HepG2 (cell line): Measurements from ENCODE around the gene INTS4. TPM values are rescaled to one million over a fixed set of nuclear protein-coding genes. Genes with fewer than 3 reads are reported as not detected.

ENCODE experiments used
- ATAC-seq: fragments of 200-7000 bp; cut with Tn5 transposase; 3 replicates; pipeline ENCODE4 v1.9.1; 2020; ENCODE audit warnings: mild to moderate bottlenecking, moderate library complexity
- BruUV-seq: library from RNA; stranded (reverse); fragments of 400-500 nt; replicated peaks from 2 replicates; lab custom pipeline; 2021; lab: Mats Ljungman, UMichigan
- CTCF ChIA-PET: fragments of 300-600 bp; formaldehyde crosslinking; extraction: SDS; loops from one replicate; lab custom pipeline; 2021; ENCODE audit warnings: low total read pairs, inconsistent platforms, low intra/inter-chr PET ratio; lab: Yijun Ruan, JAX
- POLR2A ChIA-PET: fragments of 350-600 bp; sonication (Branson Sonifier 250); formaldehyde crosslinking; loops from one replicate; lab custom pipeline; 2020; ENCODE audit warnings: antibody characterized with exemption, inconsistent platforms; lab: Yijun Ruan, JAX
- DNase-seq: peaks from one replicate; pipeline ENCODE4 v3.0.0-alpha.2; 2015; ENCODE audit warnings: low spot score
- FAIRE-seq: peaks from 3 replicates; lab custom pipeline; 2011; peaks lifted over from hg19 to GRCh38; lab: Jason Lieb, UNC
- H2AFZ ChIP-seq: one replicate; pipeline ENCODE4 v1.6.1; 2011; ENCODE audit warnings: low read length, inconsistent platforms
- H3K27ac ChIP-seq: fragments of 300-600 bp; 3 replicates; pipeline ENCODE4 v1.8.0; 2011; ENCODE audit warnings: mixed run types, mild to moderate bottlenecking, mixed read lengths, low read length, inconsistent platforms; ENCODE audit not compliant: insufficient read depth; ENCODE audit errors: extremely low read length
- H3K27me3 ChIP-seq, 2 experiments: fragments of 200-600 bp in 1 of 2; 2 replicates in 1 of 2; 3 replicates in 1 of 2; pipeline versions ENCODE4 v1.6.0 to v1.8.0; 2011; ENCODE audit warnings: low read length in 2 of 2, mild to moderate bottlenecking in 2 of 2, moderate library complexity in 2 of 2, inconsistent platforms in 1 of 2; ENCODE audit not compliant: insufficient read depth in 2 of 2, control insufficient read depth in 1 of 2
- H3K36me3 ChIP-seq, 2 experiments: fragments of 200-600 bp in 1 of 2; replicated peaks in 1 of 2; 2 replicates in 1 of 2; 3 replicates in 1 of 2; pipeline versions ENCODE4 v1.5.1 to v1.8.0; 2011; ENCODE audit warnings: low read length in 2 of 2, inconsistent platforms in 1 of 2; ENCODE audit not compliant: insufficient read depth in 2 of 2, control insufficient read depth in 1 of 2
- H3K4me1 ChIP-seq: 2 replicates; pipeline ENCODE4 v1.5.1; 2012; ENCODE audit warnings: low read length, inconsistent platforms; ENCODE audit not compliant: insufficient read depth
- H3K4me2 ChIP-seq: 2 replicates; pipeline ENCODE4 v1.6.0; 2011; ENCODE audit warnings: low read depth, low read length, inconsistent platforms
- H3K4me3 ChIP-seq, 3 experiments: fragments of 200-600 bp in 1 of 3; sonication (generic), shearing (Covaris generic) in 1 of 3; replicated peaks in 1 of 3; 2 replicates each; pipeline ENCODE4 v1.5.1; 2011 to 2016; ENCODE audit warnings: low read length in 3 of 3, inconsistent platforms in 2 of 3, low read depth in 2 of 3, mild to moderate bottlenecking in 2 of 3, control low read depth in 1 of 3, mixed read lengths in 1 of 3; ENCODE audit not compliant: insufficient read depth in 1 of 3
- H3K79me2 ChIP-seq: one replicate; pipeline ENCODE4 v1.6.1; 2011; ENCODE audit warnings: low read length, inconsistent platforms; ENCODE audit not compliant: insufficient read depth
- H3K9ac ChIP-seq: 2 replicates; pipeline ENCODE4 v1.6.0; 2011; ENCODE audit warnings: mild to moderate bottlenecking, low read depth, low read length, inconsistent platforms; ENCODE audit not compliant: insufficient read depth
- H3K9me3 ChIP-seq: 2 replicates; pipeline ENCODE4 v1.5.1; 2012; ENCODE audit warnings: mild to moderate bottlenecking, low read length
- H4K20me1 ChIP-seq: 2 replicates; pipeline ENCODE4 v1.6.0; 2011; ENCODE audit warnings: inconsistent platforms, mild to moderate bottlenecking, low read length, moderate library complexity; ENCODE audit not compliant: insufficient read depth
- CREB1 ChIP-seq, 2 experiments: fragments of 450-650 bp in 1 of 2; IDR thresholded peaks; 2 replicates each; pipeline ENCODE4 v1.6.1; 2016 to 2017; ENCODE audit warnings: control low read depth in 1 of 2, mild to moderate bottlenecking in 1 of 2, missing compliant biosample characterization in 1 of 2, missing genetic modification characterization in 1 of 2
- CREBL2 ChIP-seq: sonication (generic); formaldehyde crosslinking; IDR thresholded peaks from 2 replicates; pipeline ENCODE4 v1.8.1; 2023; ENCODE audit warnings: missing genetic modification reagents, mild to moderate bottlenecking, borderline replicate concordance
- ERF ChIP-seq: IDR thresholded peaks from 2 replicates; pipeline ENCODE4 v1.6.1; 2018; ENCODE audit warnings: missing biosample characterization, missing genetic modification reagents
- HNF4A ChIP-seq: sonication (generic); formaldehyde crosslinking; IDR thresholded peaks from 2 replicates; pipeline ENCODE4 v1.4.0; 2020; ENCODE audit warnings: missing genetic modification reagents
- MAZ ChIP-seq, 2 experiments: sonication (generic) in 1 of 2; formaldehyde crosslinking in 1 of 2; IDR thresholded peaks; 2 replicates each; pipeline versions ENCODE4 v1.5.0 to v1.6.1; 2012 to 2020; ENCODE audit warnings: low read depth in 2 of 2, mild to moderate bottlenecking in 2 of 2, borderline replicate concordance in 1 of 2, improper control_type of control experiment in 1 of 2, low read length in 1 of 2, missing genetic modification reagents in 1 of 2, moderate library complexity in 1 of 2
- MYC ChIP-seq: sonication (generic); formaldehyde crosslinking; IDR thresholded peaks from 2 replicates; pipeline ENCODE4 v1.9.0; 2021; ENCODE audit warnings: missing genetic modification reagents, borderline replicate concordance
- NFATC3 ChIP-seq: sonication (generic); formaldehyde crosslinking; IDR thresholded peaks from 2 replicates; pipeline ENCODE4 v1.5.1; 2020; ENCODE audit warnings: mild to moderate bottlenecking, missing genetic modification reagents
- NONO ChIP-seq, 2 experiments: fragments of 450-650 bp in 1 of 2; sonication (generic) in 1 of 2; formaldehyde crosslinking in 1 of 2; IDR thresholded peaks in 1 of 2; conservative IDR thresholded peaks in 1 of 2; 2 replicates each; pipeline versions ENCODE4 v1.6.1 to v1.8.0; 2017 to 2022; ENCODE audit warnings: mild to moderate bottlenecking in 1 of 2, missing genetic modification reagents in 1 of 2, moderate library complexity in 1 of 2
- RBAK ChIP-seq: sonication (generic); formaldehyde crosslinking; IDR thresholded peaks from 2 replicates; pipeline ENCODE4 v1.5.1; 2020; ENCODE audit warnings: mild to moderate bottlenecking, missing genetic modification reagents
- SMC3 ChIP-seq: IDR thresholded peaks from 2 replicates; pipeline ENCODE4 v1.6.1; 2011; ENCODE audit warnings: low read length, improper control_type of control experiment
- YY1 ChIP-seq: IDR thresholded peaks from 2 replicates; pipeline ENCODE4 v1.6.1; 2011; ENCODE audit warnings: low read length, low read depth, moderate library complexity, mild to moderate bottlenecking; ENCODE audit not compliant: insufficient read depth, insufficient replicate concordance
- ZFX ChIP-seq: sonication (generic); formaldehyde crosslinking; IDR thresholded peaks from 2 replicates; pipeline ENCODE4 v1.4.0; 2020; ENCODE audit warnings: mild to moderate bottlenecking, low read depth, missing genetic modification reagents, moderate library complexity
- ZNF143 ChIP-seq: sonication (generic); formaldehyde crosslinking; IDR thresholded peaks from 2 replicates; pipeline ENCODE4 v1.4.0; 2020; ENCODE audit warnings: missing genetic modification reagents
- ZNF446 ChIP-seq: sonication (generic); formaldehyde crosslinking; IDR thresholded peaks from 2 replicates; pipeline ENCODE4 v1.5.0; 2020; ENCODE audit warnings: mild to moderate bottlenecking, missing genetic modification reagents
- ZNF614 ChIP-seq: IDR thresholded peaks from 2 replicates; pipeline ENCODE4 v1.6.1; 2018; ENCODE audit warnings: missing biosample characterization, missing genetic modification reagents, inconsistent platforms, borderline replicate concordance
- ZNF720 ChIP-seq: sonication (generic); formaldehyde crosslinking; IDR thresholded peaks from 2 replicates; pipeline ENCODE4 v1.4.0; 2020; ENCODE audit warnings: missing genetic modification reagents
- ZNF737 ChIP-seq: sonication (generic); formaldehyde crosslinking; IDR thresholded peaks from 2 replicates; pipeline ENCODE4 v1.5.0; 2020; ENCODE audit warnings: missing genetic modification reagents, mild to moderate bottlenecking, borderline replicate concordance
- ZSCAN21 ChIP-seq: sonication (generic); formaldehyde crosslinking; IDR thresholded peaks from 2 replicates; pipeline ENCODE4 v1.8.0; 2022; ENCODE audit warnings: mild to moderate bottlenecking, missing genetic modification reagents, moderate library complexity, borderline replicate concordance
- ZSCAN30 ChIP-seq: sonication (generic); formaldehyde crosslinking; IDR thresholded peaks from 2 replicates; pipeline ENCODE4 v1.5.0; 2020; ENCODE audit warnings: mild to moderate bottlenecking, missing genetic modification reagents
- WGBS: methylation state at CpG from one replicate; pipeline ENCODE4 v1.1.6; 2017; ENCODE audit warnings: low lambda C conversion rate; 5-methylcytosine and 5-hydroxymethylcytosine counted together
- in situ Hi-C: cut with HindIII; loops from 2 replicates; pipeline ENCODE4 v1.10.0; 2017; ENCODE audit warnings: low pct_unique_long_range_greater_than_20kb; ENCODE audit not compliant: extremely low pct_ligation_motif_present
- intact Hi-C: fragments of 100-400 bp; cut with micrococcal nuclease; formaldehyde crosslinking; loops from one replicate; pipeline ENCODE4 v1.10.0; 2022; ENCODE audit not compliant: unreplicated experiment
- polyA plus RNA-seq, 8 experiments: library from polyadenylated mRNA; depleted of rRNA in 3 of 8; stranded (reverse) in 7 of 8; unstranded in 1 of 8; fragments of >200 nt; fragmentation: Illumina TruSeq in 4 of 8; extraction: Trizol in 4 of 8; gene quantifications; 2 replicates each; pipeline versions ENCODE4 v1.2.1 to v1.2.3, GENCODE V29; 2011 to 2016; ENCODE audit warnings: low read depth in 4 of 8, missing spikeins in 1 of 8, mixed read lengths in 1 of 8; ENCODE audit not compliant: insufficient read depth in 1 of 8
- total RNA-seq, 5 experiments: library from RNA; depleted of rRNA; stranded (reverse); fragments of >200 nt; fragmentation: Illumina TruSeq; extraction: Trizol; gene quantifications; 2 replicates each; pipeline ENCODE4 v1.2.3, GENCODE V29; 2016; ENCODE audit warnings: low read depth in 1 of 5

INTS4 gene
- total and polyA plus RNA-seq, 2 of the 13 experiments (the other 11 are each of a cell fraction or from before 2014, with no cell fraction given), result 37.3 to 44.8 TPM

DNA sequence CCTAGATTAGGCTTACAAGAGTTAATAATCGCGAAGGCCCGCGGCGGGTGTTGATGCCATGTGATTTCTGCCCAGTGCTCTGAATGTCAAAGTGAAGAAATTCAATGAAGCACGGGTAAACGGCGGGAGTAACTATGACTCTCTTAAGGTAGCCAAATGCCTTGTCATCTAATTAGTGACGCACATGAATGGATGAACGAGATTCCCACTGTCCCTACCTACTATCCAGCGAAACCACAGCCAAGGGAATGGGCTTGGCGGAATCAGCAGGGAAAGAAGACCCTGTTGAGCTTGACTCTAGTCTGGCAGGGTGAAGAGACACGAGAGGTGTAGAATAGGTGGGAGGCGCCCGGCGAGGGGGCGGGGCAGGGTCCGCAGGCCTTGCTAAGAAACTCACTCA, 108.1 kb downstream of the INTS4 start:
- TF ChIP-seq ZNF446, result no peak
- TF ChIP-seq RBAK (CRISPR knock-in tag), result no peak
- TF ChIP-seq HNF4A (CRISPR knock-in tag), result no peak
- TF ChIP-seq ZNF143 (CRISPR knock-in tag), result no peak
- no peak for TF ChIP-seq MYC (CRISPR knock-in tag)
- no peak for TF ChIP-seq ZNF614
- no peak for TF ChIP-seq NFATC3
- no peak for TF ChIP-seq MAZ (IDR thresholded peaks at IDR 0.05; ENCODE audit: borderline replicate concordance, low read depth, low read length)
- TF ChIP-seq MAZ (CRISPR knock-in tag; IDR thresholded peaks at IDR 0.05; ENCODE audit: low read depth), result no peak
- no peak for TF ChIP-seq ZFX
- no peak for TF ChIP-seq YY1
- intact Hi-C loops (no loop called here), in situ Hi-C loops (no loop called here)
- CTCF ChIA-PET, result no interaction called here
- no peak overlapping the region for H3K9ac ChIP-seq
- H2AFZ ChIP-seq, result no peak overlapping the region
- no peaks in the 10 kb centered on the region for H3K27me3 ChIP-seq
- POLR2A ChIA-PET, result no interaction called here
- H4K20me1 ChIP-seq, result no peaks in the 10 kb centered on the region
- BruUV-seq, result no TSS peak
- no peak overlapping the region for H3K27ac ChIP-seq
- DNase-seq (no peak), ATAC-seq (no peak), FAIRE-seq (no peak)
- no peaks in the 10 kb centered on the region for H3K79me2 ChIP-seq
- no peaks in the 10 kb centered on the region for H3K9me3 ChIP-seq
- whole genome bisulfite sequencing, result 97% methylated on average over 18 of the region's 18 CpGs
- H3K36me3 ChIP-seq, result peaks cover 4 to 33% of the 10 kb centered on the region in 2 experiments; a peak in 4 of 5 replicates
- H3K4me1 ChIP-seq, result no peaks in the 10 kb centered on the region
- no peak overlapping the region for H3K4me2 ChIP-seq
- no peak overlapping the region for H3K4me3 ChIP-seq

- Histone ChIP-seq H3K4me1 (no peaks in the 10 kb centered on the region), H3K9ac (no peak overlapping the region), H3K9me3 (no peaks in the 10 kb centered on the region), H3K79me2 (no peaks in the 10 kb centered on the region), H3K36me3 (peaks cover 12 to 45% of the 10 kb centered on the region in 2 experiments; a peak in 4 of 5 replicates), H4K20me1 (no peaks in the 10 kb centered on the region), H2AFZ (no peak overlapping the region), H3K4me3 (no peak overlapping the region), H3K27ac (no peak overlapping the region), H3K4me2 (no peak overlapping the region), H3K27me3 (no peaks in the 10 kb centered on the region)
- TF ChIP-seq ZNF720 (no peak), SMC3 (no peak), ERF (CRISPR knock-in tag) (no peak), NONO (IDR thresholded peaks at IDR 0.05) (no peak), NONO (CRISPR knock-in tag; conservative IDR thresholded peaks at IDR 0.05) (no peak), ZSCAN21 (CRISPR knock-in tag) (no peak), CREB1 (IDR thresholded peaks at IDR 0.05) (no peak), CREB1 (CRISPR knock-in tag; IDR thresholded peaks at IDR 0.05) (no peak), CREBL2 (no peak), ZSCAN30 (CRISPR knock-in tag) (no peak), ZNF737 (CRISPR knock-in tag) (no peak)
- POLR2A ChIA-PET, result no interaction called here
- intact Hi-C loops, result no loop called here
- 100% methylated on average over 6 of the region's 6 CpGs for WGBS
- BruUV-seq, result no TSS peak
- ATAC-seq, result no peak
- FAIRE-seq, result no peak
- in situ Hi-C loops, result no loop called here
- CTCF ChIA-PET, result no interaction called here
- DNase-seq, result no peak
Observed at GRCh38 chr11:77884829-77885190, 109.7 kb downstream of the INTS4 start.
